Activated naive CD8-positive, alpha-beta T cell treated with anti-CD3 and anti-CD28 coated beads, Interleukin-2, amount 50 U/mL, for 24 hours (primary cell): ENCODE measurements around the gene CNTN3.

Experiments
- ATAC-seq: fragments of 150-1000 bp; cut with Tn5 transposase; one replicate; pipeline ENCODE4 v1.10.0; 2021
- DNase-seq: peaks from one replicate; pipeline ENCODE4 v3.0.0; 2021
- H3K27ac Mint-ChIP-seq: one replicate; pipeline ENCODE4 v1.8.0; 2021; ENCODE audit warnings: mild to moderate bottlenecking, mixed read lengths
- H3K27me3 Mint-ChIP-seq: one replicate; pipeline ENCODE4 v1.8.0; 2021; ENCODE audit warnings: mixed read lengths
- H3K36me3 Mint-ChIP-seq: one replicate; pipeline ENCODE4 v1.8.0; 2021; ENCODE audit warnings: low read depth, mixed read lengths
- H3K4me1 Mint-ChIP-seq: one replicate; pipeline ENCODE4 v1.8.0; 2021; ENCODE audit warnings: mixed read lengths
- H3K4me3 Mint-ChIP-seq: one replicate; pipeline ENCODE4 v1.8.0; 2021; ENCODE audit warnings: mild to moderate bottlenecking, moderate library complexity, mixed read lengths
- H3K9me3 Mint-ChIP-seq: one replicate; pipeline ENCODE4 v1.8.0; 2021; ENCODE audit warnings: mixed read lengths

CNTN3 gene

DNA sequence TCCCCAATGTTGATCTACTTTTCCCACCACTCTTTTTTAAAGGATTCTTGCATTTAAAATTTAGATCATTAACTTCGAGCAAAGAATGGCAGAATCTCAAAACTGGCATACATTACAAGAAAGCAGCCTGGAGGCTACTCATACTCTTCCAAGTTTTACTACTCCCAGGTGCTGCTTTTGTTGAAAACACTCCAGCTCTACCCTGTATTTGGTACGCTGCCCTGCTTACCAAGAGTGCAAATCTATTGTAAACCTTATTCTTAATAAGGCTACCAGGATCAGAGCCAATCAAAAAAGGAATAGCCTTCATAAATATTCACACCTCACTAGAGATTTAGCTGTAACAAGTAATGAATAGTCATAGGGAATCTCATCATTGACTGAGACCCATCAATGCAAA is 11.6 kb upstream of the CNTN3 start:
- Mint-ChIP-seq H3K27me3 (no peaks in the 10 kb centered on the region), H3K36me3 (no peaks in the 10 kb centered on the region), H3K4me3 (no peak overlapping the region), H3K4me1 (no peaks in the 10 kb centered on the region), H3K9me3 (no peaks in the 10 kb centered on the region), H3K27ac (no peak overlapping the region)
- no peak for ATAC-seq
- DNase-seq = no peak

GRCh38 chr3:74624301-74624700 is 9.8 kb upstream of the CNTN3 start:
- H3K27ac Mint-ChIP-seq = no peak overlapping the region
- no peaks in the 10 kb centered on the region for H3K27me3 Mint-ChIP-seq
- no peaks in the 10 kb centered on the region for H3K36me3 Mint-ChIP-seq
- H3K4me3 Mint-ChIP-seq = no peak overlapping the region
- DNase-seq (no peak), ATAC-seq (no peak)
- no peaks in the 10 kb centered on the region for H3K4me1 Mint-ChIP-seq
- H3K9me3 Mint-ChIP-seq = no peaks in the 10 kb centered on the region

DNA sequence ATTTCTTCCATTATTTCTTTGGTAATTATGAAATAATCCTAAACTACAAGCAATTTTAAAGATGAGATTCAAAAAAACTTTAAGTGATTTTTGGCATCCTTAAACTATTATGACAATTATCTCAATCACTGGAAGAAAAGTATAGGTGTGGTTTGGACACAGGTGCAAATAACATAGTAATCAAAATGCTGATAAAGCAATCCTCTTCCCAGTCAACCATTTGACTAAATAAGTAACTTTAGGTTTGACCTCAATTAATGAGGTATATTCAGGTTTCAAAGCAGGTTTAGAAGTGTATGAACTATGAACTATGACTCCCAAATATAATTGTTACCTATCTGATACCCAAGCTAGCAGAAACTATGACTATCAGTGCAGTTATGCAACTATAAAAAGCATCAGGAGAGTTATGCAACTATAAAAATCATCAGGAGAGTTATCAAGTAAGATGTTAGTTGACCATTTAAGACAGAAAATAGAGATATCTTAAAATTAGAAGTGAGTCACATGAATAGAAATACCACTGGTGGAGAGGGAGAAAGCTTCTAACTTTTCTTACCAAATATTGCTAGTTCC is 8.9 kb upstream of the CNTN3 start:
- H3K9me3 Mint-ChIP-seq = no peaks in the 10 kb centered on the region
- H3K36me3 Mint-ChIP-seq = no peaks in the 10 kb centered on the region
- DNase-seq (no peak), ATAC-seq (no peak)
- H3K4me3 Mint-ChIP-seq = no peak overlapping the region
- H3K27ac Mint-ChIP-seq = no peak overlapping the region
- no peaks in the 10 kb centered on the region for H3K27me3 Mint-ChIP-seq
- no peaks in the 10 kb centered on the region for H3K4me1 Mint-ChIP-seq

GRCh38 chr3:74621581-74621980 is 7.1 kb upstream of the CNTN3 start:
- Mint-ChIP-seq H3K4me1 (no peaks in the 10 kb centered on the region), H3K9me3 (no peaks in the 10 kb centered on the region), H3K27ac (no peak overlapping the region), H3K4me3 (no peak overlapping the region), H3K36me3 (no peaks in the 10 kb centered on the region), H3K27me3 (no peaks in the 10 kb centered on the region)
- DNase-seq = no peak
- no peak for ATAC-seq

DNA sequence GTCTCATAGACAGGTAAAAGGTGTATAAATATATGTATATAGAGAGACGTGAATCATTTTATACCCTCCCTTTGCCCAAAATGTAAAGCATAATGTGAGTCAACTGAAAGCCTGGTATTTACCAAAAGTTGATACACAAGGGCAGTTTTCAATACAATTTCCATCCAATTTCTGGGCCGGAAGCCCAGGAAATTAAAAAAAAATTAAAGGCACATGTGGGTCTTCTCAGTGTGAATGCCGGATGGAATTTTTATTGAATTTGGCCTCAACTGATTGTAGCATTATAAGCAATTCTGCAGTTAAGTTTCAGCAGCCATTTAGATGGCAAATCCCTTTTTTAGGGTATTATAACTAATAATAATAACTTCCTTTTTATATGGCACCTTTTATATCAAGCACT is 3.3 kb upstream of the CNTN3 start:
- no peaks in the 10 kb centered on the region for H3K36me3 Mint-ChIP-seq
- no peaks in the 10 kb centered on the region for H3K9me3 Mint-ChIP-seq
- no peak for ATAC-seq

GRCh38 chr3:74613521-74614106 is 845 bp downstream of the CNTN3 start:
- DNase-seq (no peak), ATAC-seq (no peak)
- peaks cover 21% of the 10 kb centered on the region for H3K27me3 Mint-ChIP-seq

More for the DNA sequence above, 3.3 kb upstream of the CNTN3 start:
- DNase-seq = no peak
- H3K4me3 Mint-ChIP-seq = no peak overlapping the region
- H3K4me1 Mint-ChIP-seq = no peaks in the 10 kb centered on the region
- H3K27me3 Mint-ChIP-seq = peaks cover 18% of the 10 kb centered on the region
- H3K27ac Mint-ChIP-seq = no peak overlapping the region

DNA sequence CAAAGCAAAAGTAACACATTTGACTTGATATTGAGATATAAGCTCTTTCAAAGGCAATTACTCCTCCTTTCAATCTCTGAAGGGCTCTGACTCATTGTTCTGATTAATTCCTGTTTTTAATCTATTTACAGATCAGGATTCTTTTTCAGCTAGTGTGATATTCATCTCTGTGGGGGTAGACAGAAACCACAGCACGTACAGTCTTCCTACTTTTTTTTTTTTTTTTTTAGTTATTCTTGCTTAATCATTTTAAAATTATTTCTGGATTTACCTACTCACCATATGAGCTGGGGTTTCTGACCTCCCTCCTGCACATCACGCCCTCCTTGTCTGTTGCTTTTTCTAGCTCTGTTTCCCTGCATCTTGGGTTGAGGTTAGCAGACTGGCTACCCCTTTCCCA is 1.4 kb downstream of the CNTN3 start:
- Mint-ChIP-seq H3K4me3 (no peak overlapping the region), H3K27me3 (peaks cover 21% of the 10 kb centered on the region), H3K9me3 (peaks cover 6% of the 10 kb centered on the region), H3K27ac (no peak overlapping the region), H3K36me3 (no peaks in the 10 kb centered on the region), H3K4me1 (no peaks in the 10 kb centered on the region)
- DNase-seq (no peak), ATAC-seq (no peak)

More at GRCh38 chr3:74613521-74614106, 845 bp downstream of the CNTN3 start:
- no peaks in the 10 kb centered on the region for H3K36me3 Mint-ChIP-seq
- peaks cover 6% of the 10 kb centered on the region for H3K9me3 Mint-ChIP-seq
- no peak overlapping the region for H3K27ac Mint-ChIP-seq
- H3K4me3 Mint-ChIP-seq = no peak overlapping the region
- H3K4me1 Mint-ChIP-seq = no peaks in the 10 kb centered on the region

GRCh38 chr3:74611206-74611605 is 3.3 kb downstream of the CNTN3 start:
- no peak overlapping the region for H3K27ac Mint-ChIP-seq
- H3K4me1 Mint-ChIP-seq = no peaks in the 10 kb centered on the region
- peaks cover 21% of the 10 kb centered on the region for H3K27me3 Mint-ChIP-seq
- no peak overlapping the region for H3K4me3 Mint-ChIP-seq
- no peak for DNase-seq
- H3K9me3 Mint-ChIP-seq = peaks cover 7% of the 10 kb centered on the region
- ATAC-seq = no peak
- H3K36me3 Mint-ChIP-seq = no peaks in the 10 kb centered on the region

- peaks cover 17% of the 10 kb centered on the region for H3K9me3 Mint-ChIP-seq
- H3K4me1 Mint-ChIP-seq = no peaks in the 10 kb centered on the region
- no peak overlapping the region for H3K27ac Mint-ChIP-seq
- H3K36me3 Mint-ChIP-seq = no peaks in the 10 kb centered on the region
- peaks cover 4% of the 10 kb centered on the region for H3K27me3 Mint-ChIP-seq
- DNase-seq = no peak
- no peak overlapping the region for H3K4me3 Mint-ChIP-seq
- ATAC-seq = no peak
Observed at GRCh38 chr3:74607803-74608202, 6.7 kb downstream of the CNTN3 start.

DNA sequence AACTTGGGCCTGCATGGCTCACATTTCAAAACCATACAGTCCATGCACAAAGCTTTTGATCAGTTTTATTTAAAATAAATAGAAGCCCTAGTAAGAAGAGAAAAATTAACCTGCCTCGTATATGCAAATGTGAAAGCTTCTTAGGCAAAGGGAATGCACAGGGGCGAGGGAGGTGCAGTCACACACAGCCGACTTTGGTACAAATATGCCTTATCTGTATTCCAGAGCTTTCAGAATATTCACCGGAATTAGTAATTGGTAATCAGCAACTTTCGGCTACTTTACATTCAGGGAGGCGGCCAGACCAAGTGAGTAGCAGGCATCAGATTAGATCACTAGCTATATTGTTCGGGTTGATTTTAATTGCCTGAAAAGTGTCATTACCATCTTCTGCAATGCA is 7.5 kb downstream of the CNTN3 start:
- no peak overlapping the region for H3K27ac Mint-ChIP-seq
- DNase-seq = no peak
- no peak overlapping the region for H3K4me3 Mint-ChIP-seq
- no peaks in the 10 kb centered on the region for H3K4me1 Mint-ChIP-seq
- peaks cover 17% of the 10 kb centered on the region for H3K9me3 Mint-ChIP-seq
- H3K36me3 Mint-ChIP-seq = no peaks in the 10 kb centered on the region
- no peaks in the 10 kb centered on the region for H3K27me3 Mint-ChIP-seq
- ATAC-seq = no peak

GRCh38 chr3:74605437-74605836 is 9.0 kb downstream of the CNTN3 start:
- no peak for ATAC-seq
- Mint-ChIP-seq H3K9me3 (peaks cover 22% of the 10 kb centered on the region), H3K4me3 (no peak overlapping the region), H3K27ac (no peak overlapping the region), H3K4me1 (no peaks in the 10 kb centered on the region), H3K36me3 (no peaks in the 10 kb centered on the region), H3K27me3 (no peaks in the 10 kb centered on the region)
- no peak for DNase-seq

- H3K36me3 Mint-ChIP-seq = no peaks in the 10 kb centered on the region
- no peak overlapping the region for H3K4me3 Mint-ChIP-seq
- DNase-seq (no peak), ATAC-seq (no peak)
- H3K27ac Mint-ChIP-seq = no peak overlapping the region
- no peaks in the 10 kb centered on the region for H3K27me3 Mint-ChIP-seq
- H3K9me3 Mint-ChIP-seq = peaks cover 16% of the 10 kb centered on the region
- no peaks in the 10 kb centered on the region for H3K4me1 Mint-ChIP-seq
Observed at GRCh38 chr3:74603292-74603691, 11.2 kb downstream of the CNTN3 start.

GRCh38 chr3:74602471-74602870 is 12.0 kb downstream of the CNTN3 start:
- Mint-ChIP-seq H3K36me3 (no peaks in the 10 kb centered on the region), H3K27ac (no peak overlapping the region), H3K4me3 (no peak overlapping the region), H3K27me3 (no peaks in the 10 kb centered on the region), H3K9me3 (peaks cover 16% of the 10 kb centered on the region), H3K4me1 (no peaks in the 10 kb centered on the region)
- DNase-seq = no peak
- no peak for ATAC-seq

GRCh38 chr3:74601793-74602192 is 12.7 kb downstream of the CNTN3 start:
- H3K36me3 Mint-ChIP-seq = no peaks in the 10 kb centered on the region
- peaks cover 16% of the 10 kb centered on the region for H3K9me3 Mint-ChIP-seq
- ATAC-seq (no peak), DNase-seq (no peak)
- H3K4me3 Mint-ChIP-seq = no peak overlapping the region
- no peaks in the 10 kb centered on the region for H3K4me1 Mint-ChIP-seq
- no peak overlapping the region for H3K27ac Mint-ChIP-seq
- H3K27me3 Mint-ChIP-seq = no peaks in the 10 kb centered on the region

DNA sequence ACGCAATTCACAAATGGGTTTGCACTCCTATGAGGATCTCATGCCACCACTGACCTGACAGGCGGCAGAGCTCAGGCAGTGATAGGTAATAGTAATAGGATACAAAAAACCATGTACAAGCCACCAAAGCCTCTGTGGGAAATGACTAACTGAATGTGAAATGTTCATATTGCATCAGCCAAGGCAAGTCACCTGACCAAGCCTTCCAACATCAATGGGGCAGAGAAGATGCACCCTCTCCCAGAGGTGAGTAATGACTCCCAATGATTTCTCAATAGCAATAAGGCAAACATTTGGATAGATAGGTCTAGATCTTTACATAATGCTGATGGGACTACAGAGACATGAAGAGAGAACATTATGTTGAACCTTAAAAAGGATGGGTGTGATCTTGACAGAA is 14.9 kb downstream of the CNTN3 start:
- Mint-ChIP-seq H3K4me1 (no peaks in the 10 kb centered on the region), H3K27ac (no peak overlapping the region), H3K9me3 (peaks cover 10% of the 10 kb centered on the region), H3K27me3 (no peaks in the 10 kb centered on the region), H3K4me3 (no peak overlapping the region), H3K36me3 (no peaks in the 10 kb centered on the region)
- DNase-seq = no peak
- ATAC-seq = no peak

DNA sequence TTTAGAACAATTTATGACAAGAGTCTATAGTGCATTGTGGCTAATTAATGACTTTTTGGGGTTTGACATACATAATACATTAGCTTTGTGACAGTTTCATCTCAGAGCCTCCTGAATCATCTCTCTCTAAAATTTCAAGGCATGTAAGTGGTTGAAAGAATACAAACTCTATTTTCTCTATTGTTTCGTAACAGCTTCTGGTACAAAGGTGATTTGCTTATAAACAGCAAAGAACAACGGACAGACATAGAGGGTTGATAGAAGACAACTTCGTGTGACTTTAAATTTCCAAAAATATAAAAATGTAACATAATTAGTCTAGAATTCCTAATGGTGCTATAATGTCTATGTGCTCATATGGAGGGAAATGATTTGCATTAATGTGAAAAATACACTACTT is 21.3 kb downstream of the CNTN3 start:
- ATAC-seq = no peak
- no peak for DNase-seq
- H3K9me3 Mint-ChIP-seq = peaks cover 8% of the 10 kb centered on the region
- no peak overlapping the region for H3K27ac Mint-ChIP-seq
- no peaks in the 10 kb centered on the region for H3K4me1 Mint-ChIP-seq
- H3K27me3 Mint-ChIP-seq = no peaks in the 10 kb centered on the region
- H3K36me3 Mint-ChIP-seq = no peaks in the 10 kb centered on the region
- no peak overlapping the region for H3K4me3 Mint-ChIP-seq
